NCI-H1436 treated with DMSO at 0.1 percent for 48 hours (cell line): ENCODE results near the gene ANKHD1.
"Not testable (repeated sequence)": the region's sequence is repeated elsewhere in the genome, so short reads cannot be mapped to it uniquely, and the experiment has no call there.

Experiments
- DNase-seq: peaks from one replicate; lab custom pipeline; 2025; lab: John Stamatoyannopoulos, UW

Gene ANKHD1

GRCh38 chr5:140421375-140421774, 19.7 kb downstream of the ANKHD1 start:
- not testable (repeated sequence) for DNase-seq

GRCh38 chr5:140423609-140424008, 22.0 kb downstream of the ANKHD1 start:
- no peak for DNase-seq

GRCh38 chr5:140424135-140424534, 22.5 kb downstream of the ANKHD1 start:
- DNase-seq: no peak

- not testable (repeated sequence) for DNase-seq
These were observed 26.1 kb downstream of the ANKHD1 start for GRCh38 chr5:140427726-140428125.

- no peak for DNase-seq
These were observed 28.1 kb downstream of the ANKHD1 start for GRCh38 chr5:140429724-140430123.

GRCh38 chr5:140432212-140432611, 30.6 kb downstream of the ANKHD1 start:
- DNase-seq: no peak

GRCh38 chr5:140432916-140433315, 31.3 kb downstream of the ANKHD1 start:
- no peak for DNase-seq

- DNase-seq: not testable (repeated sequence)
These were observed 55.7 kb downstream of the ANKHD1 start for GRCh38 chr5:140457368-140457767.

- DNase-seq: no peak
These were observed 65.5 kb downstream of the ANKHD1 start for GRCh38 chr5:140466981-140467742.

GRCh38 chr5:140468188-140468587, 66.6 kb downstream of the ANKHD1 start:
- no peak for DNase-seq

GRCh38 chr5:140469259-140469658, 67.6 kb downstream of the ANKHD1 start:
- no peak for DNase-seq

- no peak for DNase-seq
These were observed 78.8 kb downstream of the ANKHD1 start for GRCh38 chr5:140480310-140481014.

- DNase-seq: no peak
These were observed 80.1 kb downstream of the ANKHD1 start for GRCh38 chr5:140481758-140482157.

GRCh38 chr5:140483055-140483454, 81.4 kb downstream of the ANKHD1 start:
- no peak for DNase-seq

- DNase-seq: not testable (repeated sequence)
These were observed 86.5 kb downstream of the ANKHD1 start for GRCh38 chr5:140488141-140488540.

GRCh38 chr5:140488914-140489313, 87.3 kb downstream of the ANKHD1 start:
- DNase-seq: no peak

- no peak for DNase-seq
These were observed 96.3 kb downstream of the ANKHD1 start for GRCh38 chr5:140497897-140498296.

- no peak for DNase-seq
These were observed 97.0 kb downstream of the ANKHD1 start for GRCh38 chr5:140498591-140498990.

GRCh38 chr5:140502834-140503233, 101.2 kb downstream of the ANKHD1 start:
- no peak for DNase-seq

- no peak for DNase-seq
These were observed 108.3 kb downstream of the ANKHD1 start for GRCh38 chr5:140509898-140510297.

- no peak for DNase-seq
These were observed 111.5 kb downstream of the ANKHD1 start for GRCh38 chr5:140513124-140513523.

GRCh38 chr5:140524003-140524402, 122.4 kb downstream of the ANKHD1 start:
- DNase-seq: no peak

- no peak for DNase-seq
These were observed 138.6 kb downstream of the ANKHD1 start for GRCh38 chr5:140540227-140540626.
